GM12892 (cell line): Measurements from ENCODE around the gene CLEC1A.

Experiments used
- DNase-seq: peaks from one replicate; pipeline ENCODE4 v3.0.0; 2011; ENCODE audit not compliant: insufficient read length
- FAIRE-seq: peaks from 2 replicates; lab custom pipeline; 2011; peaks lifted over from hg19 to GRCh38; lab: Jason Lieb, UNC
- POLR2A ChIP-seq: IDR thresholded peaks from 2 replicates; pipeline ENCODE4 v1.6.1; 2011; ENCODE audit warnings: low read depth, low read length, control low read depth
- POLR2AphosphoS5 ChIP-seq: IDR thresholded peaks from 2 replicates; pipeline ENCODE4 v1.6.1; 2011; ENCODE audit warnings: low read depth, low read length, control low read depth
- TAF1 ChIP-seq: IDR thresholded peaks from 2 replicates; pipeline ENCODE4 v1.6.1; 2011; ENCODE audit warnings: low read depth, mild to moderate bottlenecking, control low read depth, low read length, borderline replicate concordance

CLEC1A gene

GRCh38 chr12:10121278-10121677 lies 22.5 kb upstream of the CLEC1A start:
- DNase-seq (no peak), FAIRE-seq (no peak)
- TF ChIP-seq POLR2AphosphoS5 (no peak), TAF1 (no peak), POLR2A (no peak)

DNA sequence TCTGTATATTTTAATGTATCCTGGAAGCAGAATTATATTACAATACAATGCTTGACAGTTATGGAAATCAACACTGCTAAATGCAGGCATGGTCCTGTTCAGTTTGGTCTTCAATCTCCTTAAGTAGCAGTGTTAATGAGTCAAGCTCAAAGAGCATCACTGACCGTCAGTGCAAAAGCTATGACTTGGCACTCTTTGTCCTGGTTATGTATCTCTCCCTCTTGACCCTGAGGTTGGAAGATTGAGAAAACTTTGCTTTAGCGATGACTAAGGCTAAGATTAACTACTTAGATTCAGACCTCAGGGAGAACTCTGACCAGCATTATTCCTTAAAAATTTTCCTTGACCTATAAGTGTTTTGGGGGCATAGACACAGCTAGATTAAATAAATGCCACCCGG lies 20.3 kb upstream of the CLEC1A start:
- no peak for TF ChIP-seq POLR2AphosphoS5
- TF ChIP-seq TAF1, result no peak
- no peak for TF ChIP-seq POLR2A
- DNase-seq, result no peak
- no peak for FAIRE-seq

DNA sequence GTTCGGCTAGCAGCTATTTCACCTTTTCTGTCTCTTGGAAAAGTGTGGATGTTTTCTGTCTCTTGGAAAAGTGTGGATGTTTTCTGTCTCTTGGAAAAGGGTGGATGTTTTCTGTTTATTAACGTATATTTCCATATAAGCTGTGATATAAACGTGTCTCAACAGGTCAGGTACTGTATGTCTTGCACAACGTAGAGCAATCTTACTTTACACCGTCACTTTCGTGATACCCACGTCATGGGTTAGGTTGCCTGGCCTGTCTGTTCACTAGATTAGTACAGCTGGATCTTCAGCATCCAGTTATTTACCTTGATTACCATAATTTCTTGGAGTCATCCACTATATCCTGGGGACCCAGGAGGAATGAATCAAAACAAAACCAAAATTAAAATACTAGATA lies 17.1 kb upstream of the CLEC1A start:
- no peak for FAIRE-seq
- no peak for DNase-seq
- TF ChIP-seq POLR2A (no peak), POLR2AphosphoS5 (no peak), TAF1 (no peak)

GRCh38 chr12:10115311-10115710 lies 16.5 kb upstream of the CLEC1A start:
- TF ChIP-seq TAF1 (no peak), POLR2AphosphoS5 (no peak), POLR2A (no peak)
- FAIRE-seq (no peak), DNase-seq (no peak)

DNA sequence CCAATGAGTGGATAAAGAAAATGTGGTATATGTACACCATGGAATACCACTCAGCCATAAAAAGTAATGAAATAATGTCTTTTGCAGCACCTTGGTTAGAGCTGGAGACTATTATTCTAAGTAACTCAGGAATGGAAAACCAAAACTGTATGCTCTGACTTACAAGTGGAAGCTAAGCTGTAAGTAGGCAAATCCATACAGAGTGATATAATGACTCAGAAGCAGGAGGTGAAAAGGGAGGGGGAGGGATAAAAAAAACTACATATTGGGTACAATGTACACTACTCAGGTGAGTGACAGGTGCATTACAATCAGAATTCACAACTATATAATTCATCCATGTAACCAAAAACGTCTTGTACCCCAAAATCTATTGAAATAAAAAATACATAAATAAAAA lies 15.1 kb upstream of the CLEC1A start:
- TF ChIP-seq POLR2AphosphoS5, result no peak
- no peak for TF ChIP-seq TAF1
- no peak for TF ChIP-seq POLR2A
- FAIRE-seq (no peak), DNase-seq (no peak)

DNA sequence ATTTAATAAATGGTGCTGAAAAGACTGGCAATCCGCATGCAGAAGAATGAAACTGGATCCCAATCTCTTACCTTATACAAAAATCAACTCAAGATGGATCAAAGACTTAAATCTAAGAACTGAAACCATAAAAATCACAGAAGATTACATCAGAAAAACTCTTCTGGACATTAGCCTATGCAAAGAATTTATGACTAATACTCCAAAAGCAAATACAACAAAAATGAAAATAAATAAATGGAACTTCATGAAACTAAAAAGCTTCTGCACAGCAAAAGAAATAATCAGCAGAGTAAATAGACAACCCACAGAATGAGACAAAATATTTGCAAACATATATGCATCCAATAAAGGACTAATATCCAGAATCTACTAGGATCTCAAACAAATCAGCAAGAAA lies 14.3 kb upstream of the CLEC1A start:
- FAIRE-seq, result no peak
- no peak for TF ChIP-seq POLR2AphosphoS5
- no peak for TF ChIP-seq POLR2A
- TF ChIP-seq TAF1, result no peak
- no peak for DNase-seq

DNA sequence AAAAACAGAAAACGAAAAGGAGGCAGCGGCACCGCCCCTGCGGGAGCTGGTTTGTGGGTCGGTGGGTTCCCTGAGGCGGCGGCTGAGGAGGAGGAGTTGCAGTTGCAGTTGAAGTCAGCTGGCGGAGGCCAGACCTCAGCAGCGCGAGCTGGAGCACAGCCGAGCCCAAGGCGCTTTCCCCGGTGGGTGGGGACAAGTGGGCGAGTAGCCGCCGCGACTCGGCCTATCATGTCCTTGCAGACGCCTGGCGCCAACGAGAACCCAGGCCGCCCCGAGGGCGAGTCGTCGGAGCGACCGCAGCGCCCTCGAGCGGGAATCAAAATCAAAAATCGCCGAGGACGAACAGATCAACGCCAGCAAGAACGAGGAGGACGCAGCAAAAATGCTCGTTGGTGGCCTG lies 12.7 kb upstream of the CLEC1A start:
- FAIRE-seq, result no peak
- TF ChIP-seq POLR2A, result no peak
- TF ChIP-seq TAF1, result no peak
- TF ChIP-seq POLR2AphosphoS5, result no peak

GRCh38 chr12:10110256-10110844 lies 11.6 kb upstream of the CLEC1A start:
- TF ChIP-seq POLR2AphosphoS5 (no peak), POLR2A (no peak), TAF1 (no peak)
- no peak for FAIRE-seq
- DNase-seq, result no peak

More for the DNA sequence above, 12.7 kb upstream of the CLEC1A start:
- DNase-seq, result no peak

DNA sequence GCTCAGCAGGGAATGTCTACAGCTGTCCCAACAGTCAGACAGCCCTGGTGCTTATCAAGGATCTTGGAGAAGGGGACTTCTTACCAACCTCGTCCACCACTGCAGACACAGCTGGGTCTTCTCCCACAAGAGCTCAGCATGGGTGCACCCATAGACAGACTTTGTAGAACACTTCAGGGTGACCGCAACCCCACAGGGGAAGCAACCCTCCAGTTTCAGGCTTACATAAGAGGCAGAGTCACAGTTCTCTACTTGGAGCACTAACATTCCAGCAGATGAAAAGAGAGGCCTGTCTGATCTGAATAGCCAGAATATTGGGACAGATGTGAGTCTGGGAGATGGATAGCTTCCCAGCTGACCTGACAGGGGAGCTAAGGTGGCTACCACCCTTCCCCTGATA lies 3.5 kb upstream of the CLEC1A start:
- no peak for FAIRE-seq

DNA sequence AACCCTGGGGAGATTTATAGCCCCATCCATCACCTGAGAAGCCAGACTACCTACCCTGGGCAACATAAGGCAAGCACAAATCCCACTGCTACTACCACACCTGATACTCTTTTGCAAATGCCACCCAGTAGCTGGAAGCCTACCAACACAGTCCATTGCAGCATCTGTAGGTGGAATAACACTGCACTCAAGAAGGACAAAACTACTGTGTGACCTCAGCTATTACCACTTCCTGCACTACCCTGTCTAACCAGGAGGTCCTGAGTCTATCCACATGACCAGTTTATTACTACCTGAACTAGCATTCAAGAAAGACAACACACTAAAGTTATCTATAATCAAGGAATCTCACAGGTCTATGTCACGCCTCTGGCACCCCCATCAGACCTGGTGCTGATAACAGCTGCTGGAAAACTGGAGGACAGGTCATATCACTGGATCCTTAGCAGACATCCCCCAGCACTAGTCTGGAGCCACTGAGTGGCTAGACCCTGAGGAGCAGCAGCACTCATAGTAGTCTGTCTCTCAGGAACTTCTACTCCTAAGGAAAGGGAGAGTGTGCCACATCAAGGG lies 2.9 kb upstream of the CLEC1A start:
- FAIRE-seq, result no peak
- DNase-seq, result no peak
- TF ChIP-seq POLR2A (no peak), TAF1 (no peak), POLR2AphosphoS5 (no peak)

More for the DNA sequence above, 3.5 kb upstream of the CLEC1A start:
- TF ChIP-seq TAF1 (no peak), POLR2AphosphoS5 (no peak), POLR2A (no peak)
- DNase-seq, result no peak

GRCh38 chr12:10101042-10101579 lies 2.3 kb upstream of the CLEC1A start:
- TF ChIP-seq POLR2A (no peak), TAF1 (no peak), POLR2AphosphoS5 (no peak)
- no peak for FAIRE-seq
- DNase-seq, result no peak

DNA sequence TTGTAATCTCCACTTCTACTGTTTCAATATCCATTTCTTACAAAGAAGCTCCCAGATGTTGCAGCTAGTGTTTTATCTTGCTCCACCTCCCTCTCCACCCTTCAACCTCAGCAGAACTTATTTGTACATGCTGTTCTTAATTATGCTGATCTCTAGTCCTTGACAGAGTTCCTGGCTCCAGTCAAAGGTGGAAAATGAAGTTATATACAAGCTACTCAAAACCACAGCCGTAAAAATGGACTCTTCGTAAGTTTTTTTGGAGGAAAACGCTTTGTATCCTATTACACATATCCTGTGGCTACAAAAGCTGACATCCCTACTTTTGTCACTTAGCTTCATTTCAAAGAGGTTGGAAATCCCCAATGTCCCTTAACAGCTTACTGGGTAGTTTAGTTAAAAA lies 1.3 kb downstream of the CLEC1A start:
- no peak for TF ChIP-seq POLR2AphosphoS5
- no peak for TF ChIP-seq TAF1
- no peak for TF ChIP-seq POLR2A
- FAIRE-seq (no peak), DNase-seq (no peak)
